Esophagus squamous epithelium (tissue), 4 donors: ENCODE results near the gene TCERG1L.

Experiments
- CTCF ChIP-seq, 6 experiments: fragments of 450-650 bp in 4 of 6; fragments of 200-600 bp in 2 of 6; sonication (generic) in 2 of 6; IDR thresholded peaks; one replicate each; pipeline ENCODE4 v1.5.1; 2016 to 2019; ENCODE audit warnings: antibody characterized with exemption in 6 of 6, mild to moderate bottlenecking in 4 of 6, moderate library complexity in 4 of 6
- POLR2A ChIP-seq, 4 donors: fragments of 450-650 bp; IDR thresholded peaks; one replicate each; pipeline ENCODE4 v1.6.1; 2017; ENCODE audit warnings: antibody characterized with exemption in 4 of 4, mild to moderate bottlenecking in 4 of 4, moderate library complexity in 3 of 4

DNA sequence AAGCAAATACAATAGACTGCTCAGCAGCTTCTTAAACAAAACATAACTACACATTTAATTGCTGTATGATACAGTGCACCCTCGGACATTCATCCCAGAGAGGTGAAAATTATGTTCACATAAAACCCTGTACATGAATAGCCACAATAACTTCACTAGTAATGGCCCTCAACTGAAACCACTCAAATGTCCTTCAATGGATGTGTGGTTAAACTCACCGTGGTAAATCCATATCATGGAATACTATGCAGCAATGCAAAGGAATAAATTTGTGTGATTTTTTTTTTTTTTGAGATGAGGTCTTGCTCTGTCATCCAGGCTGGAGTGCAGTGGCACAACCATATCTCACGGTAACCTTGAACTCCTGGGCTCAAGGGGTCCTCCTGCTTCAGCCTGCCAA, 252.7 kb downstream of the TCERG1L start:
- TF ChIP-seq CTCF (IDR thresholded peaks at IDR 0.05) (no peak), POLR2A (IDR thresholded peaks at IDR 0.05) (no peak)
